ENCODE measurements around the gene SLC16A2.

DNA sequence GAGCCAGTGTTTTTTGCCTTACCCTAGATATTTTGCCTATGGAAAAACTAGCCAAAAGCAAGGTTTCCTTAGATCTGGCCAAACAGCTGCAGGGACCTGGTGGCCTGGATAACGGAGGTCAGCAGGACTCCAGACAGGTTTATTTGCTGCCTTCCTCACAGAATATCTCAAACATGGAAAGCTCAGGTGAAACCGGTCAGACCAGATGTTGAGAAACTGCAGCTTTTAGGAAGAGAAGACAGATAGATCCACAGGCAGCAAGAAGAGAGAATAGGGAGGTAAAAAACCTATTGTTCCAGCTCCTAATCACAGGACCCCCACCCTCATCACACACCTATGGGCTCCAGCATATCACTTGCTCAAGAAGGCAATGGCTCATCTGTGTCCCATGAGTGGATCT is 16.2 kb downstream of the SLC16A2 start:
- TF ChIP-seq CTCF (IDR thresholded peaks at IDR 0.05; ENCODE audit: low read depth, low read length) = no peak
- no peak for TF ChIP-seq EZH2phosphoT487 (IDR thresholded peaks at IDR 0.05; ENCODE audit: low read depth)

Data from OCI-LY3 (cell line).